Stimulated activated CD8-positive, alpha-beta memory T cell treated with anti-CD3 and anti-CD28 coated beads, Interleukin-4, amount 100 ng/mL, for 1 hour (primary cell): ENCODE data around the gene EFR3B.
"Not testable (repeated sequence)": the region's sequence is repeated elsewhere in the genome, so short reads cannot be mapped to it uniquely, and the experiment has no call there.

Source experiments
- DNase-seq, 2 donors: peaks; one replicate each; pipeline ENCODE4 v3.0.0-alpha.2; 2020; ENCODE audit warnings: low read depth in 2 of 2, low spot score in 1 of 2

EFR3B gene

GRCh38 chr2:25072606-25073005, 30.7 kb downstream of the EFR3B start:
- no peak for DNase-seq

GRCh38 chr2:25073025-25073424, 31.1 kb downstream of the EFR3B start:
- no peak for DNase-seq

- DNase-seq = no peak
Measured at GRCh38 chr2:25073914-25074313, 32.0 kb downstream of the EFR3B start.

- DNase-seq = no peak
Measured at GRCh38 chr2:25074826-25075225, 33.0 kb downstream of the EFR3B start.

GRCh38 chr2:25076749-25077148, 34.9 kb downstream of the EFR3B start:
- no peak for DNase-seq

GRCh38 chr2:25077789-25078169, 35.9 kb downstream of the EFR3B start:
- no peak for DNase-seq

- DNase-seq = no peak
Measured at GRCh38 chr2:25078170-25079049, 36.5 kb downstream of the EFR3B start.

GRCh38 chr2:25079050-25079635, 37.3 kb downstream of the EFR3B start:
- DNase-seq = no peak

GRCh38 chr2:25081237-25081790, 39.4 kb downstream of the EFR3B start:
- no peak for DNase-seq

GRCh38 chr2:25082002-25082622, 40.2 kb downstream of the EFR3B start:
- DNase-seq = no peak

- DNase-seq = no peak
Measured at GRCh38 chr2:25085761-25086560, 44.1 kb downstream of the EFR3B start.

- DNase-seq = no peak
Measured at GRCh38 chr2:25088817-25089516, 47.1 kb downstream of the EFR3B start.

- DNase-seq = no peak
Measured at GRCh38 chr2:25089605-25090315, 47.9 kb downstream of the EFR3B start.

- no peak for DNase-seq
Measured at GRCh38 chr2:25090801-25091200, 48.9 kb downstream of the EFR3B start.

- DNase-seq = no peak
Measured at GRCh38 chr2:25091265-25091664, 49.4 kb downstream of the EFR3B start.

- DNase-seq = no peak
Measured at GRCh38 chr2:25098056-25098455, 56.2 kb downstream of the EFR3B start.

- no peak for DNase-seq
Measured at GRCh38 chr2:25098670-25099486, 57.0 kb downstream of the EFR3B start.

GRCh38 chr2:25102352-25102751, 60.5 kb downstream of the EFR3B start:
- not testable (repeated sequence) for DNase-seq

GRCh38 chr2:25103287-25103871, 61.5 kb downstream of the EFR3B start:
- no peak for DNase-seq
